HUES6 (cell line): ENCODE measurements around the gene TCF7L1.
A peak's percentile ranks its signal among the peaks of the same experiment; 100 is the strongest.
"Not testable (repeated sequence)": the region's sequence is repeated elsewhere in the genome, so short reads cannot be mapped to it uniquely, and the experiment has no call there.

Experiments used
- H3K27ac ChIP-seq: 2 replicates; pipeline ENCODE4 v1.7.0; 2013; ENCODE audit warnings: low read depth, mild to moderate bottlenecking, low read length, inconsistent platforms
- H3K27me3 ChIP-seq: 2 replicates; pipeline ENCODE4 v1.6.1; 2013; ENCODE audit warnings: low read length; ENCODE audit not compliant: control insufficient read depth, insufficient read depth
- H3K36me3 ChIP-seq: 2 replicates; pipeline ENCODE4 v1.6.1; 2013; ENCODE audit warnings: low read length; ENCODE audit not compliant: control insufficient read depth, insufficient read depth
- H3K4me1 ChIP-seq: 2 replicates; pipeline ENCODE4 v1.6.1; 2013; ENCODE audit warnings: low read length; ENCODE audit not compliant: control insufficient read depth, insufficient read depth
- H3K4me3 ChIP-seq: 2 replicates; pipeline ENCODE4 v1.5.1; 2013; ENCODE audit warnings: low read depth, low read length
- H3K9ac ChIP-seq: one replicate; pipeline ENCODE4 v1.6.1; 2013; ENCODE audit warnings: mild to moderate bottlenecking, low read length
- H3K9me3 ChIP-seq: 2 replicates; pipeline ENCODE4 v1.6.1; 2013; ENCODE audit warnings: low read depth, low read length; ENCODE audit not compliant: control insufficient read depth, insufficient read depth

The TCF7L1 gene

DNA sequence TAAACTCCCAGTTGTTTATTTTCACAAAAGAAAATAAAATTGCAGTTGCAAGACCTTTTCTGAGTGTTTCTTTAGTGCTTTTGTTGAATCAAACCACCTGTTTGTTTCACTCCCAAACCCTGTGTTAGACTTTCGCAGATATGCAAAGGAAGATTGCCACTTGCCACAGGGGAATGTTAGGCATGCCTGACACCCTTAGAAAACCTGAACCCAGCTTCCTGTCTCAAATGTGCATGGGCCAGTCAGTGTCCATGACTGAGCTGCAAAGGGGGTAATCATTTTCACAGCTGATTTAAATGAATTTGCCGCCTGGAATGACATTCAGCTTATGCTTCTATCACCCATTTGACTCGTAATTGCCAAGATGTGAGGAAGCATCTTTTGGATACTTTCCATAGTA, 177.1 kb downstream of the TCF7L1 start:
- no peak overlapping the region for H3K27ac ChIP-seq
- H3K9ac ChIP-seq, result no peak overlapping the region
- H3K36me3 ChIP-seq, result peaks cover 42% of the 10 kb centered on the region
- H3K27me3 ChIP-seq, result no peaks in the 10 kb centered on the region
- H3K4me1 ChIP-seq, result peaks cover 21% of the 10 kb centered on the region; the same call in 1 of the 2 replicates
- H3K4me3 ChIP-seq, result no peak overlapping the region
- no peaks in the 10 kb centered on the region for H3K9me3 ChIP-seq

DNA sequence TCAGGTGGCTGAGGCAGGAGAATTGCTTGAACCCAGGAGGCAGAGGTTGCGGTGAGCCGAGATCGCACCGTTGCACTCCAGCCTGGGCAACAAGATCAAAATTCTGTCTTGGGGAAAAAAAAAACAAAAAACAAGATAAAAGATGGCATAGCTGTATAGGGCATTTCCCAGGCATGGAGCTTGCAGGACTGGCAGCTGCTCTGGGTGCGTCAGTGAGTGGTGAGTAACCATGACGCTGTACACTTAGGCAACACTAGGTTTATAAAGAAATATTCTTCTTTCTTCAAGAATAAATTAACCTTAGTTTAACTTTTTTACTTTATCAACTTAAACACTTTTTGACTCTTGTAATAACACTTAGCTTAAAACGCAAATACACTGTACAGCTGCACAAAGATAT, 179.2 kb downstream of the TCF7L1 start:
- H3K9me3 ChIP-seq, result no peaks in the 10 kb centered on the region
- no peak overlapping the region for H3K9ac ChIP-seq
- H3K36me3 ChIP-seq, result peaks cover 35% of the 10 kb centered on the region
- no peak overlapping the region for H3K4me3 ChIP-seq
- H3K4me1 ChIP-seq, result peaks cover 21% of the 10 kb centered on the region; the same call in 1 of the 2 replicates
- no peaks in the 10 kb centered on the region for H3K27me3 ChIP-seq
- no peak overlapping the region for H3K27ac ChIP-seq

DNA sequence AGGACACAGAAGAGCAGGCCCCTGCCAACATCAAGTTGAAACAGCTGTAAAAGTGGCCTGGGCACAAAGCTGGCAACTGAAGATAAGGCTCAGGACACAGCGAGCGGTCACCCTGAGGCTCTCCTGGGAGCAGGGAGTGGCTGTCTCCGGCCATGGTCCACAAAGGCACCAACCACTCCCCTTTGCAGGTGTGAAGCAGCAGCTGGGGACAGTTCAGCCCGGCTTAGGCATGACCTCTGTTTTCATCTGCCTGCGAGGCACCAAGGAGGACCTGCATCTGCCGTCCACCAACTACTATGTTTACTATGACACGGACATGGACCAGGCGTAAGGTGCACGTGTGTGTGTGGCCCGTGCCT, 181.7 kb downstream of the TCF7L1 start:
- Histone ChIP-seq H3K36me3 (peaks cover 33% of the 10 kb centered on the region), H3K4me1 (peaks cover 6% of the 10 kb centered on the region; the same call in 1 of the 2 replicates), H3K27me3 (no peaks in the 10 kb centered on the region), H3K9ac (no peak overlapping the region), H3K4me3 (no peak overlapping the region), H3K9me3 (no peaks in the 10 kb centered on the region), H3K27ac (no peak overlapping the region)

DNA sequence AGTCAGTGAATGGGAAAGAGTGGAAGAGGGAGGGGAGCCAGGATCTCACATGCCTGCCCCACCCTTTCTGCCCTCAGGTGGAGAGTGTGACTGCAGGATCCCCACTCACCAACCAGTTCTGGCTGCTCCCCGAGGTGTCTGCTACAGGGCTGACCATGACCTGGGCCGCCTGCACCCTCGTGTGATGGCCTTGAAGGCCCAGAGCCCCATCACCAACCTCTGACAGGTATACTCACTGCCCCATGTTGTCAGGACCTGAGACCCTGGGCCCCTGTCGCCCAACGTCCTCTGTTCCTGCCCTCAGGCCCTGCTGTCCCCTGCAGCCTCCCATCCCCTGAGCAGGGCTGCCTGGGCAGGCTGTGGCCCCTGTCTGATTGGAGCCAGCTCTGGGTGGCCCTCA, 182.7 kb downstream of the TCF7L1 start:
- not testable (repeated sequence) for H3K27ac ChIP-seq, H3K9ac ChIP-seq, H3K27me3 ChIP-seq, H3K4me1 ChIP-seq, H3K4me3 ChIP-seq, H3K9me3 ChIP-seq
- peaks cover 42% of the 10 kb centered on the region for H3K36me3 ChIP-seq

DNA sequence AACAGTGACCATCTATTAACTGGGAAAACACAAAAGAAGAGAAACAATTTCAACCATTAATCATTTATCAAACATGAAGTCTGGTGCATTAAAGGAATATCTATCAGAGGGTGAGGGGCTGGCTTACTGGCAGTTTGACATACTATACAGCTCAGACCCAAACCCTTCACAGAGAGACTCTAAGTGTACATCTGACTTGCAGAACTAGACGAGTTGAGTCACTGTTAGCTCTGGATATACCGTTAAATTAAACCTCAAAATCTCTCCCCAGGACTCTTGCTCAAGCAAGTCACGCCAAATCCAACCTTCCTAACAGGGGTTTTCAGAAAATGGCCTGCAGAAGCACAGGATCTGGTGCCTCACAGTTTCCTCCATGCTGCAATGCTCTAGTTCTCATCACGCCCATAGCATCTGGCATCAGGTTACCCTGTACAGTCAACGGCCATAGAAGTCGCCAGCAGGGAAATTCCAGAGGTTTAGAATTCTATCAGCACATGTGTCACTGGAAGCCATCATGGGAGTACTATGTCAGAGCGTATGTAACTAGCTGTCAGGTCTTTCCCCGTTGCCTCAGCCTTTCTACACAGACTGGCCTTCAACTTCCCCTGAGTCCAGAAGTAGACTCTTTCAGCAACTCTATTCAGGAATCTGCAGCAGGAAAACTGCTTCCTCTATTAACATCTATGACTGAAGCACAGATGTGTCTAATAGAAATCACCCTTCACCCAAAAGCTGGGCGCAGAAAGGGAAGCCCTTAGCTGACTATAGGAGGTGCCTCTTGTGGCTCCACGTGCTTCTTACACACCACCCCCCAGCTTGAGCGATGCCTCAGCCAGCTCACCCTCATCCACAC, 185.3 kb downstream of the TCF7L1 start:
- Histone ChIP-seq H3K27me3 (no peaks in the 10 kb centered on the region), H3K36me3 (peaks cover 66% of the 10 kb centered on the region), H3K4me3 (no peak overlapping the region), H3K27ac (no peak overlapping the region), H3K4me1 (no peaks in the 10 kb centered on the region), H3K9me3 (no peaks in the 10 kb centered on the region), H3K9ac (no peak overlapping the region)

DNA sequence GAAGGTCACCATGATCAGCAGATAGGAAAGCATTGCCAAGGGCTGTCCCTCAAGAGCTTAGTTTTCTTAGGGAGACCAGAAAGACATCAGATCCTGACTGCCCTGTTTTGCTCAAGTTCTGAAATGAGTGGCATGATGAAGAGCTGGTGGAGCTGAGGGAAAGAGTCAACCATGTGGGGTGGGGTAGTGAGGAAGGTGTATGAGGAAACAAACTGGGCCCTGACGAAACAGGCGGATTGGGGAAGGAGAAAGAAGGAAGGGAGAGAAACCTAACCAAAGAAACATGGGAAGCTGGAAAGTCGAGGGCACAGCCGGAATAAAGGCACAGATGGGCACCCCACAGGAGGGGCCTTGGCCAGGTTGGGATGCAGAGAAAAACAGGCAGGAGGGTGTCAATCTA, 186.6 kb downstream of the TCF7L1 start:
- no peaks in the 10 kb centered on the region for H3K9me3 ChIP-seq
- H3K4me1 ChIP-seq, result no peaks in the 10 kb centered on the region
- H3K9ac ChIP-seq, result no peak overlapping the region
- H3K27ac ChIP-seq, result no peak overlapping the region
- peaks cover 78% of the 10 kb centered on the region for H3K36me3 ChIP-seq
- H3K27me3 ChIP-seq, result no peaks in the 10 kb centered on the region
- H3K4me3 ChIP-seq, result no peak overlapping the region

DNA sequence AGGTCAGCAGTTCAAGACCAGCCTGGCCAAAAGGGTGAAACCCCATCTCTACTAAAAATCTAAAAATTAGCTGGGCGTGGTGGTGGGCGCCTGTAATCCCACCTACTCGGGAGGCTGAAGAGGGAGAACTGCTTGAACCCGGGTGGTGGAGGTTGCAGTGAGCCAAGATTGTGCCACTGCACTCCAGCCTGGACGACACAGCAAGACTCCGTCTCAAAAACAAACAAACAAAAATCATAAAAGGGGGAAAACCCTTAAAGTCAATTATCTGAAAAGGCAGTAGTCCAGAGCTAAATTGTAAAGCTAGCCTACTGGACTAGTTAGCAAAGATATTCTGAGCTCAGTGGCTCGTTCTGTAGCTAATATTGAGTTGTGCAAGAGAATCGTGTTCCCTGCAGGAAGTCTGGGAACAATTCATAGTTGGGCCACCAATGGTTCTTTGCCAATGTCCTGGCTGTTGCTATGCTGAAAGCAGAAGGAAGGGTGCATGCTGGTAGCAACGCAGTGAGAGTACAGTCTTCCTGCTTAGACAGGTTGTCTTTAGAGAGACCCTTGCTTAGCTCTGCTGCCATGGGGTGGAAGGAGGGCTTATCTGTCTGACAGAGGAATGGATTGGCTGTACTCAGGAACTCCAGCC, 190.3 kb downstream of the TCF7L1 start:
- Histone ChIP-seq H3K9ac (no peak overlapping the region), H3K36me3 (peaks cover 63% of the 10 kb centered on the region), H3K9me3 (no peaks in the 10 kb centered on the region), H3K4me3 (no peak overlapping the region), H3K4me1 (peaks cover 10% of the 10 kb centered on the region; the same call in 1 of the 2 replicates), H3K27me3 (no peaks in the 10 kb centered on the region), H3K27ac (no peak overlapping the region)

DNA sequence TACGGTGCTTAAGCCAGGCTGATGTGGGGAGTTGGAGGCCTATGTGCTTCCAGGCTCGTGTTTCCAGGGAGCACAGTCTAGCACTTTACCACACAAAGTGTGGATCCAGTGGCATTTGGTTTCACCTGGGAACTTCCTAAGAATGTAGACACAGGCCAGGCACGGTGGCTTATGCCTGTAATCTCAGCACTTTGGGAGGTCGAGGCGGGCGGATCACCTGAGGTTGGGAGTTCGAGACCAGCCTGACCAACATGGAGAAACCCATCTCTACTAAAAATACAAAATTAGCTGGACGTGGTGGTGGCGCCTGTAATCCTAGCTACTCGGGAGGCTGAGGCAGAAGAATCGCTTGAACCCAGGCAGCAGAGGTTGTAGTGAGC, 190.8 kb downstream of the TCF7L1 start:
- Histone ChIP-seq H3K4me1 (peaks cover 13% of the 10 kb centered on the region), H3K36me3 (peaks cover 58% of the 10 kb centered on the region)
- H3K9me3 ChIP-seq, H3K9ac ChIP-seq, H3K4me3 ChIP-seq, H3K27ac ChIP-seq, H3K27me3 ChIP-seq: not testable (repeated sequence)

DNA sequence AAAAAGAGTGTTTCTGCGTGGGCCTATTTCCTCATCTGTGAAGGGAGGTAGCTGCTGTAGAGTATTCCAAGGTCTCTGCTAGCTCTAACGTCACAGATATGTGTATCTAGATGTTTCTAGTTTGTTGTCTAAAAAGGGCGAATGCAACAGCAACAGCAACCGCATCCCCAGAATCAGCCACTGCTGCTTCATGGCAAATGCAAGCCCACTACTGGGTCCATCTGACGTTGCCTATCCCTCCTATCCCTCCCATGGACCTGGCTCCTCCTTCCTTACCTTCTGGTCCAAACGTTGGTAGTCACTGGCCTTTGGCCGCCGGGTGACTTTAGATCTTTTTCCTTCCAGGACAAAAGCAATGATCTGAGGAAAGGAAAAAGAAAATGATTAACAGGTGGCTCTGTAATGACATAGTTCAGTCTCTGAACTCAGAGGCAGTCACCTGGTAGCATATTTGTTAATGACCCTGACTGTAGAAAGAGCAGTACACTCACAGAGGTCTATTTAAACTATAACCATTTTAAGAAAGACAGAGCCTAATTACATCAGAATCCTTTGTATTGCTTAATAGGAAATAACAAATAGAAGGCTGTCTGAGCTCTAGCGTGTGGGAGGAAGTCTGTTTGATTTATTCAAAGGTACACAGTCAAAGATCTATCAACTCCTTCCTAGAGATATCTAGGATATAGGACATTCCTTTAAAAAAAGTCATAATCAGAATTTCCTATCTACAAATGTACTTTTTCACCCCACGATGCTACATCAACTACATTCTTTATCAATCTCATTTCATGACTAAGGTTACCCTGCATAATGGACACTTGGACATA, 191.7 kb downstream of the TCF7L1 start:
- H3K9me3 ChIP-seq, result no peaks in the 10 kb centered on the region
- H3K9ac ChIP-seq, result no peak overlapping the region
- peaks cover 51% of the 10 kb centered on the region for H3K36me3 ChIP-seq
- no peak overlapping the region for H3K27ac ChIP-seq
- H3K4me3 ChIP-seq, result no peak overlapping the region
- H3K27me3 ChIP-seq, result no peaks in the 10 kb centered on the region
- H3K4me1 ChIP-seq, result peaks cover 13% of the 10 kb centered on the region

DNA sequence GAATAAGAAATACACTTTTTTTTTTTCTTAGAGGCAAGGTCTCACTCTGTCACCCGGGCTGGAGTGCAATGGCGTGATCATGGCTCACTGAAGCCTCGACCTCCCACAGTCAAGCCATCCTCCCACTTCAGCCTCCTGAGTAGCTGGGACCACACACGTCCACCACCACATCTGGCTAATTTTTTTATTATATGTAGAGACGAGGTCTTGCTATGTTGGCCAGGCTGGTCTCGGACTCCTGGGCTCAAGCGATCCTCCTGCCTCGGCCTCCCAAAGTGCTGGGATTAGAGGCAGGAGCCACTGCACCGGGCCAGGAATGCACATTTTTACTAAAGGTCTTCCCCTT, 192.2 kb downstream of the TCF7L1 start:
- no peaks in the 10 kb centered on the region for H3K27me3 ChIP-seq
- H3K9ac ChIP-seq, result no peak overlapping the region
- no peaks in the 10 kb centered on the region for H3K9me3 ChIP-seq
- H3K36me3 ChIP-seq, result peaks cover 45% of the 10 kb centered on the region
- H3K4me3 ChIP-seq, result peak overlapping the region; percentile 87; the same call in 1 of the 2 replicates
- peaks cover 13% of the 10 kb centered on the region for H3K4me1 ChIP-seq
- H3K27ac ChIP-seq, result no peak overlapping the region
